GM18907 (cell line): Measurements from ENCODE around the gene NOL4L.

Source experiments
- ATAC-seq: cut with Tn5 transposase; IDR thresholded peaks from one replicate; pipeline ENCODE4 v1.9.1; 2021; ENCODE audit warnings: mild to moderate bottlenecking, moderate library complexity; ENCODE audit not compliant: unreplicated experiment

The NOL4L gene

GRCh38 chr20:32395066-32395465 is 190.1 kb downstream of the NOL4L start:
- no peak for ATAC-seq
